K562 (cell line): ENCODE results near the gene DCAF11. TPM values are rescaled to one million over a fixed set of nuclear protein-coding genes. Genes with fewer than 3 reads are reported as not detected.

Experiments
- ATAC-seq: fragments of 200-7000 bp; cut with Tn5 transposase; 3 replicates; pipeline ENCODE4 v1.9.1; 2020; ENCODE audit warnings: moderate library complexity
- BruUV-seq: library from RNA; stranded (reverse); fragments of 400-500 nt; replicated peaks from 2 replicates; lab custom pipeline; 2021; lab: Mats Ljungman, UMichigan
- CTCF ChIA-PET: fragments of 300-600 bp; formaldehyde crosslinking; extraction: SDS; loops from one replicate; lab custom pipeline; 2021; ENCODE audit warnings: low intra/inter-chr PET ratio; lab: Yijun Ruan, JAX
- POLR2A ChIA-PET: fragments of 300-600, 350-650 bp; sonication (Branson Sonifier 250); formaldehyde crosslinking; extraction: SDS; loops from one replicate; lab custom pipeline; 2021; ENCODE audit warnings: antibody characterized with exemption, inconsistent platforms; lab: Yijun Ruan, JAX
- DNase-seq, 4 experiments: peaks; one replicate each; pipeline versions ENCODE4 v3.0.0 to v3.0.0-alpha.2; 2011 to 2018; ENCODE audit warnings: low spot score in 3 of 4, mixed read lengths in 3 of 4; ENCODE audit errors: extremely low read depth in 1 of 4
- FAIRE-seq: peaks from 2 replicates; lab custom pipeline; 2011; peaks lifted over from hg19 to GRCh38; lab: Jason Lieb, UNC
- H2AFZ ChIP-seq: 2 replicates; pipeline ENCODE4 v1.6.0; 2011; ENCODE audit warnings: low read depth, low read length, control low read depth, inconsistent platforms
- H3K27ac ChIP-seq: fragments of 200-600 bp; 3 replicates; pipeline ENCODE4 v1.8.0; 2011; ENCODE audit warnings: low read depth, mild to moderate bottlenecking, control low read depth, inconsistent platforms, low read length, moderate library complexity, mixed read lengths; ENCODE audit errors: extremely low read depth
- H3K27me3 ChIP-seq, 2 experiments: fragments of 300-600 bp in 1 of 2; 2 replicates in 1 of 2; 3 replicates in 1 of 2; pipeline versions ENCODE4 v1.6.0 to v1.8.0; 2011; ENCODE audit warnings: inconsistent platforms in 2 of 2, low read length in 2 of 2, mild to moderate bottlenecking in 1 of 2, mixed read lengths in 1 of 2, moderate library complexity in 1 of 2; ENCODE audit not compliant: control insufficient read depth in 2 of 2, insufficient read depth in 2 of 2
- H3K36me3 ChIP-seq: fragments of 300-600 bp; 3 replicates; pipeline ENCODE4 v1.8.0; 2011; ENCODE audit warnings: mild to moderate bottlenecking, low read length, inconsistent platforms; ENCODE audit not compliant: control insufficient read depth, insufficient read depth
- H3K4me1 ChIP-seq, 2 experiments: fragments of 200-600 bp in 1 of 2; replicated peaks in 1 of 2; 2 replicates in 1 of 2; 3 replicates in 1 of 2; pipeline versions ENCODE4 v1.5.1 to v1.8.0; 2011; ENCODE audit warnings: inconsistent platforms in 2 of 2, low read length in 2 of 2, mild to moderate bottlenecking in 1 of 2, mixed read lengths in 1 of 2, moderate library complexity in 1 of 2; ENCODE audit not compliant: control insufficient read depth in 2 of 2, insufficient read depth in 2 of 2
- H3K4me2 ChIP-seq: 2 replicates; pipeline ENCODE4 v1.6.1; 2011; ENCODE audit warnings: low read length, control low read depth, inconsistent platforms, mixed read lengths; ENCODE audit not compliant: insufficient read depth
- H3K4me3 ChIP-seq: fragments of 200-600 bp; sonication (generic), shearing (Covaris generic); 2 replicates; pipeline ENCODE4 v1.5.1; 2016; ENCODE audit warnings: control low read depth, inconsistent platforms
- H3K79me2 ChIP-seq: fragments of 200-600 bp; 3 replicates; pipeline ENCODE4 v1.8.0; 2011; ENCODE audit warnings: low read length, inconsistent platforms; ENCODE audit not compliant: control insufficient read depth, insufficient read depth
- H3K9ac ChIP-seq, 2 experiments: 2 replicates each; pipeline versions ENCODE4 v1.6.0 to v1.6.1; 2011; ENCODE audit warnings: low read depth in 2 of 2, low read length in 2 of 2, control low read depth in 1 of 2, inconsistent platforms in 1 of 2, mild to moderate bottlenecking in 1 of 2, mixed read lengths in 1 of 2; ENCODE audit not compliant: insufficient read depth in 1 of 2
- H3K9me1 ChIP-seq: one replicate; pipeline ENCODE4 v1.6.0; 2011; ENCODE audit warnings: inconsistent platforms, mild to moderate bottlenecking, low read length, moderate library complexity; ENCODE audit not compliant: control insufficient read depth, insufficient read depth
- H3K9me3 ChIP-seq: replicated peaks from 2 replicates; pipeline ENCODE4 v1.5.1; 2011; ENCODE audit warnings: low read depth, low read length, inconsistent platforms; ENCODE audit not compliant: control insufficient read depth, insufficient read depth
- H4K20me1 ChIP-seq: replicated peaks from 2 replicates; pipeline ENCODE4 v1.6.1; 2011; ENCODE audit warnings: low read length, inconsistent platforms, mixed read lengths; ENCODE audit not compliant: control insufficient read depth, insufficient read depth
- ATF1 ChIP-seq, 2 experiments: fragments of 450-650 bp in 1 of 2; IDR thresholded peaks; 2 replicates each; pipeline ENCODE4 v1.6.1; 2016; ENCODE audit warnings: missing compliant biosample characterization in 1 of 2, missing genetic modification characterization in 1 of 2
- ESRRB ChIP-seq: fragments of 250-450 bp; sonication (Bioruptor Pico); IDR thresholded peaks from 2 replicates; pipeline ENCODE4 v1.5.0; 2020; ENCODE audit warnings: mild to moderate bottlenecking, moderate library complexity, borderline replicate concordance
- HDAC8 ChIP-seq: fragments of 450-650 bp; IDR thresholded peaks from 2 replicates; pipeline ENCODE4 v1.6.1; 2016; ENCODE audit warnings: mild to moderate bottlenecking, missing genetic modification characterization, moderate library complexity, missing compliant biosample characterization
- KLF16 ChIP-seq: IDR thresholded peaks from 2 replicates; pipeline ENCODE4 v1.6.1; 2016; ENCODE audit warnings: antibody characterized with exemption
- MAZ ChIP-seq, 2 experiments: fragments of 450-650 bp in 1 of 2; sonication (generic) in 1 of 2; formaldehyde crosslinking; IDR thresholded peaks in 1 of 2; conservative IDR thresholded peaks in 1 of 2; 2 replicates each; pipeline versions ENCODE4 v1.4.0 to v1.5.0; 2020; ENCODE audit warnings: mild to moderate bottlenecking in 1 of 2, missing genetic modification reagents in 1 of 2
- NFIX ChIP-seq: fragments of 250-450 bp; sonication (Bioruptor Pico); IDR thresholded peaks from 2 replicates; pipeline ENCODE4 v1.4.0; 2020; ENCODE audit warnings: low read depth, mild to moderate bottlenecking, moderate library complexity
- POLR2AphosphoS2 ChIP-seq: IDR thresholded peaks from 2 replicates; pipeline ENCODE4 v1.6.1; 2012; ENCODE audit warnings: low read length, improper control_type of control experiment
- YY1 ChIP-seq, 3 experiments: IDR thresholded peaks; 2 replicates each; pipeline ENCODE4 v1.6.1; 2011; ENCODE audit warnings: low read length in 2 of 3, mild to moderate bottlenecking in 2 of 3, moderate library complexity in 2 of 3, borderline replicate concordance in 1 of 3, control low read depth in 1 of 3, low read depth in 1 of 3; ENCODE audit not compliant: insufficient read depth in 3 of 3, insufficient replicate concordance in 2 of 3, control insufficient read depth in 1 of 3, insufficient read length in 1 of 3; ENCODE audit errors: extremely low read depth in 1 of 3
- ZEB2 ChIP-seq: fragments of 450-650 bp; IDR thresholded peaks from 2 replicates; pipeline ENCODE4 v1.6.1; 2016
- ZNF232 ChIP-seq: sonication (generic); formaldehyde crosslinking; IDR thresholded peaks from 2 replicates; pipeline ENCODE4 v1.8.0; 2022; ENCODE audit warnings: mild to moderate bottlenecking, missing genetic modification reagents
- WGBS: fragments of 100-300 bp; shearing (Covaris generic); methylation state at CpG from one replicate; pipeline ENCODE4 v1.1.6; 2016; ENCODE audit warnings: low coverage, mixed read lengths; ENCODE audit not compliant: insufficient coverage; ENCODE audit errors: missing lambda C conversion rate; 5-methylcytosine and 5-hydroxymethylcytosine counted together
- in situ Hi-C: fragments of 300-500 bp; cut with MboI; formaldehyde crosslinking; loops from 4 replicates; pipeline ENCODE4 v1.15.0; 2018; ENCODE audit warnings: inconsistent platforms, mixed read lengths
- intact Hi-C: fragments of 100-400 bp; cut with micrococcal nuclease; formaldehyde crosslinking; loops from 2 replicates; pipeline ENCODE4 v1.14.2; 2022
- polyA plus RNA-seq, 8 experiments: library from polyadenylated mRNA; depleted of rRNA in 4 of 8; stranded (reverse) in 5 of 8; unstranded in 3 of 8; fragments of >200 nt; fragmentation: Nextera tagmentation in 2 of 8; fragmentation: Illumina TruSeq in 1 of 8; extraction: Ambion mirVana in 2 of 8; extraction: Trizol in 1 of 8; gene quantifications; 2 replicates each; pipeline versions ENCODE4 v1.2.1 to v1.2.3, GENCODE V29; 2011 to 2014; ENCODE audit warnings: inconsistent platforms in 1 of 8, missing spikeins in 1 of 8
- total RNA-seq, 7 experiments: library from RNA; depleted of rRNA in 6 of 7; stranded (reverse); fragments of >200 nt in 6 of 7; fragmentation: Illumina TruSeq in 2 of 7; extraction: Trizol in 2 of 7; gene quantifications; 2 replicates each; pipeline versions ENCODE4 v1.2.1 to v1.2.3, GENCODE V29; 2011 to 2021; ENCODE audit warnings: low replicate concordance in 1 of 7
- TF ChIP-seq, protein P1 (sequence below): sonication (generic); formaldehyde crosslinking; IDR thresholded peaks from 2 replicates; pipeline ENCODE4 v1.8.0; 2022; ENCODE audit warnings: mild to moderate bottlenecking, low read depth, missing genetic modification reagents
- TF ChIP-seq, protein P2 (sequence below): fragments of 450-650 bp; formaldehyde crosslinking; IDR thresholded peaks from 2 replicates; pipeline ENCODE4 v1.4.0; 2020; ENCODE audit warnings: mild to moderate bottlenecking
- TF ChIP-seq, protein P3 (sequence below), 2 experiments: fragments of 250-450 bp in 1 of 2; fragments of 450-650 bp in 1 of 2; sonication (Bioruptor Pico) in 1 of 2; IDR thresholded peaks; 2 replicates each; pipeline versions ENCODE4 v1.6.1 to v1.8.0; 2016 to 2021; ENCODE audit warnings: mild to moderate bottlenecking in 2 of 2, moderate library complexity in 2 of 2, missing compliant biosample characterization in 1 of 2, missing genetic modification characterization in 1 of 2
- TF ChIP-seq, protein P4 (sequence below): fragments of 250-450 bp; sonication (Bioruptor Pico); IDR thresholded peaks from 2 replicates; pipeline ENCODE4 v1.8.0; 2022; ENCODE audit warnings: moderate library complexity, mild to moderate bottlenecking, inconsistent platforms

DCAF11 gene
- total and polyA plus RNA-seq, 9 of the 15 experiments (the other 6 are each of a cell fraction or from before 2014, with no cell fraction given) = 8.5 to 46.2 (median 36.4) TPM

DNA sequence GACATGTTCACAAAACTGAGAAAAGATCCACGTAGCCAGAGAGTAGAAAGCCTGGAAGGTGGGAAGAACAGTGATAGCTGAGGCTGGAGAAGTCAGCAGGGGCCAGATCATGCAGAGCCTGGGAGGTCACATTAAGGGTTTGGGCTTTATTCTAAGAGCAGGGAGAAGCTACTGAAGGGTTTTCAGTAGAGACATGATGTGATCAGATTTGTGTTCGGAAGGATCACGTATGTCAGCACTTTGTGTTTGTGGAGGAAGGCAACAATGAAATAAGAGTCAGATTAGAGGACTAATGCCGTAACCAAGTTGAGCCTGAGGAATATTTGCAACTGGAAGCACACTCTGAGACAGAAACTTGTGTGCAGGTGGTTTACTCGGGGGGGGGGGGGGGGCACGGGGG lies 24.7 kb upstream of the DCAF11 start:
- H4K20me1 ChIP-seq = no peaks in the 10 kb centered on the region
- intact Hi-C loops = loop anchor here (1.0 to 10.0 kb wide), 3 partner anchors 32 to 75 kb away; partner anchors contain the start of genes EMC9, PSME2 and RNF31
- no peak for DNase-seq
- no peak overlapping the region for H3K4me3 ChIP-seq
- no peak for ATAC-seq
- FAIRE-seq = no peak
- no peak overlapping the region for H2AFZ ChIP-seq
- peaks cover 12 to 18% of the 10 kb centered on the region in 2 experiments; a peak in 4 of 5 replicates for H3K4me1 ChIP-seq
- H3K9me3 ChIP-seq = no peaks in the 10 kb centered on the region
- ChIA-PET CTCF (interaction anchor here (1.4 to 2.4 kb wide), 2 partner anchors 32 to 207 kb away, joined by 3 to 10 read pairs; no protein-coding TSS in a partner anchor), POLR2A (interaction anchor here (1.5 to 1.8 kb wide), 2 partner anchors 9 to 32 kb away, joined by 3 to 8 read pairs; no protein-coding TSS in a partner anchor)
- H3K79me2 ChIP-seq = peaks cover 8% of the 10 kb centered on the region
- H3K27ac ChIP-seq = no peak overlapping the region
- whole genome bisulfite sequencing = 67% methylated on average over 4 of the region's 6 CpGs
- no peak overlapping the region for H3K4me2 ChIP-seq
- H3K27me3 ChIP-seq = no peaks in the 10 kb centered on the region
- no peaks in the 10 kb centered on the region for H3K9me1 ChIP-seq
- H3K36me3 ChIP-seq = no peaks in the 10 kb centered on the region; the same call in 2 of the 3 replicates
- BruUV-seq = no TSS peak
- in situ Hi-C loops = loop anchor here (5.0 kb wide), 2 partner anchors 33 to 78 kb away; no protein-coding TSS in a partner anchor
- H3K9ac ChIP-seq = no peak overlapping the region
- no peak for TF ChIP-seq ZNF232
- TF ChIP-seq, protein P1, sequence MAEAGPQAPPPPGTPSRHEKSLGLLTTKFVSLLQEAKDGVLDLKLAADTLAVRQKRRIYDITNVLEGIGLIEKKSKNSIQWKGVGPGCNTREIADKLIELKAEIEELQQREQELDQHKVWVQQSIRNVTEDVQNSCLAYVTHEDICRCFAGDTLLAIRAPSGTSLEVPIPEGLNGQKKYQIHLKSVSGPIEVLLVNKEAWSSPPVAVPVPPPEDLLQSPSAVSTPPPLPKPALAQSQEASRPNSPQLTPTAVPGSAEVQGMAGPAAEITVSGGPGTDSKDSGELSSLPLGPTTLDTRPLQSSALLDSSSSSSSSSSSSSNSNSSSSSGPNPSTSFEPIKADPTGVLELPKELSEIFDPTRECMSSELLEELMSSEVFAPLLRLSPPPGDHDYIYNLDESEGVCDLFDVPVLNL (CRISPR knock-in tag) = no peak
- TF ChIP-seq, protein P2, sequence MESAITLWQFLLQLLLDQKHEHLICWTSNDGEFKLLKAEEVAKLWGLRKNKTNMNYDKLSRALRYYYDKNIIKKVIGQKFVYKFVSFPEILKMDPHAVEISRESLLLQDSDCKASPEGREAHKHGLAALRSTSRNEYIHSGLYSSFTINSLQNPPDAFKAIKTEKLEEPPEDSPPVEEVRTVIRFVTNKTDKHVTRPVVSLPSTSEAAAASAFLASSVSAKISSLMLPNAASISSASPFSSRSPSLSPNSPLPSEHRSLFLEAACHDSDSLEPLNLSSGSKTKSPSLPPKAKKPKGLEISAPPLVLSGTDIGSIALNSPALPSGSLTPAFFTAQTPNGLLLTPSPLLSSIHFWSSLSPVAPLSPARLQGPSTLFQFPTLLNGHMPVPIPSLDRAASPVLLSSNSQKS (CRISPR knock-in tag) = no peak
- no peak for TF ChIP-seq ESRRB (CRISPR knock-in tag)
- TF ChIP-seq ATF1 (CRISPR knock-in tag; IDR thresholded peaks at IDR 0.05) = no peak
- TF ChIP-seq ATF1 (tag; IDR thresholded peaks at IDR 0.05) = no peak
- no peak for TF ChIP-seq MAZ (CRISPR knock-in tag; conservative IDR thresholded peaks at IDR 0.05 in 1 of 2, IDR thresholded peaks at IDR 0.05 in 1 of 2)
- no peak for TF ChIP-seq KLF16
- TF ChIP-seq NFIX (CRISPR knock-in tag) = no peak
- TF ChIP-seq, protein P3, sequence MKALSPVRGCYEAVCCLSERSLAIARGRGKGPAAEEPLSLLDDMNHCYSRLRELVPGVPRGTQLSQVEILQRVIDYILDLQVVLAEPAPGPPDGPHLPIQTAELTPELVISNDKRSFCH (CRISPR knock-in tag; IDR thresholded peaks at IDR 0.05) = no peak
- TF ChIP-seq, protein P3 (tag; IDR thresholded peaks at IDR 0.05) = no peak
- no peak for TF ChIP-seq ZEB2
- no peak for TF ChIP-seq YY1 (IDR thresholded peaks at IDR 0.05; ENCODE audit: borderline replicate concordance in 1 of 3, control insufficient read depth in 1 of 3, extremely low read depth in 1 of 3, insufficient read depth in 3 of 3, insufficient read length in 1 of 3, insufficient replicate concordance in 2 of 3, low read depth in 1 of 3, low read length in 2 of 3)
- TF ChIP-seq POLR2AphosphoS2 = no peak
- TF ChIP-seq HDAC8 (tag) = no peak
- TF ChIP-seq, protein P4, sequence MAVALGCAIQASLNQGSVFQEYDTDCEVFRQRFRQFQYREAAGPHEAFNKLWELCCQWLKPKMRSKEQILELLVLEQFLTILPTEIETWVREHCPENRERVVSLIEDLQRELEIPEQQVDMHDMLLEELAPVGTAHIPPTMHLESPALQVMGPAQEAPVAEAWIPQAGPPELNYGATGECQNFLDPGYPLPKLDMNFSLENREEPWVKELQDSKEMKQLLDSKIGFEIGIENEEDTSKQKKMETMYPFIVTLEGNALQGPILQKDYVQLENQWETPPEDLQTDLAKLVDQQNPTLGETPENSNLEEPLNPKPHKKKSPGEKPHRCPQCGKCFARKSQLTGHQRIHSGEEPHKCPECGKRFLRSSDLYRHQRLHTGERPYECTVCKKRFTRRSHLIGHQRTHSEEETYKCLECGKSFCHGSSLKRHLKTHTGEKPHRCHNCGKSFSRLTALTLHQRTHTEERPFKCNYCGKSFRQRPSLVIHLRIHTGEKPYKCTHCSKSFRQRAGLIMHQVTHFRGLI = no peak
